ENCODE measurements around the gene UGT1A10. TPM values are rescaled to one million over a fixed set of nuclear protein-coding genes. Genes with fewer than 3 reads are reported as not detected.

UGT1A10 gene
- total and polyA plus RNA-seq, 10 of the 15 experiments (the other 5 are each of a cell fraction or from before 2014, with no cell fraction given): not detected

GRCh38 chr2:233691443-233692433, 55.5 kb downstream of the UGT1A10 start:
- ATAC-seq (no peak), DNase-seq (ENCODE audit: low read depth, low spot score) (no peak), FAIRE-seq (no peak)
- H3K4me3 ChIP-seq: no peak overlapping the region
- H3K4me2 ChIP-seq (ENCODE audit: control insufficient read depth, insufficient read depth): no peak overlapping the region
- H4K20me1 ChIP-seq (ENCODE audit: control insufficient read depth, insufficient read depth): no peaks in the 10 kb centered on the region
- H3K9ac ChIP-seq (ENCODE audit: control insufficient read depth, insufficient read depth, low read length): no peak overlapping the region
- no peaks in the 10 kb centered on the region for H3K9me3 ChIP-seq (replicated peaks; ENCODE audit: control insufficient read depth, insufficient read depth, low read length)
- H3K27me3 ChIP-seq (replicated peaks in 1 of 2; ENCODE audit: control insufficient read depth in 2 of 2, insufficient read depth in 2 of 2, low read length in 1 of 2): peaks cover 0 to 3% of the 10 kb centered on the region in 2 experiments; a peak in 1 of 4 replicates
- no peaks in the 10 kb centered on the region for H3K79me2 ChIP-seq (ENCODE audit: control insufficient read depth, insufficient read depth, low read length)
- WGBS (ENCODE audit: insufficient coverage, insufficient replicate concordance, low lambda C conversion rate, missing lambda C conversion rate): 60% methylated on average over 11 of the region's 11 CpGs
- RAD21 ChIA-PET (ENCODE audit: unreplicated experiment): interaction anchor here (0.8 kb wide), 1 partner anchor 20 kb away, joined by 3 read pairs; no protein-coding TSS in a partner anchor
- in situ Hi-C loops (cut with MboI) (no loop called here), intact Hi-C loops (cut with micrococcal nuclease; ENCODE audit: unreplicated experiment) (no loop called here)
- H3K4me1 ChIP-seq (ENCODE audit: control insufficient read depth, insufficient read depth, low read length): no peaks in the 10 kb centered on the region
- SMC1A ChIA-PET (ENCODE audit: uncharacterized antibody, unreplicated experiment): no interaction called here
- CTCF ChIA-PET: no interaction called here
- no peak overlapping the region for H2AFZ ChIP-seq (ENCODE audit: control insufficient read depth, low read depth, low read length)
- TF ChIP-seq CUX1 (IDR thresholded peaks at IDR 0.05; ENCODE audit: insufficient replicate concordance, low read depth, low read length) (no peak), TBL1XR1 (IDR thresholded peaks at IDR 0.05; ENCODE audit: low read depth, low read length) (no peak), ZSCAN29 (IDR thresholded peaks at IDR 0.05) (no peak)
- BruUV-seq (replicated peaks): no TSS peak
- H3K27ac ChIP-seq (ENCODE audit: control insufficient read depth, insufficient read depth): no peak overlapping the region
- POLR2A ChIA-PET: no interaction called here
- H3K36me3 ChIP-seq (ENCODE audit: control insufficient read depth in 2 of 2, insufficient read depth in 2 of 2, low read length in 1 of 2): no peaks in the 10 kb centered on the region

Measured in GM12878 (cell line).